Measurements from ENCODE around the gene CAMKMT.

GRCh38 chr2:44707945-44708660 lies 346.4 kb downstream of the CAMKMT start:
- TF ChIP-seq EZH2 (IDR thresholded peaks at IDR 0.05; ENCODE audit: low read length, unreplicated experiment): no peak
- TF ChIP-seq CTCF (conservative IDR thresholded peaks at IDR 0.05; ENCODE audit: low read depth, low read length): no peak

Measured in PC-3 (cell line).